WTC11 (cell line): Measurements from ENCODE around the gene CXCL10.

Experiments used
- CTCF ChIP-seq: fragments of 200-600 bp; IDR thresholded peaks from 2 replicates; pipeline ENCODE4 v1.8.0; 2022; ENCODE audit warnings: antibody characterized with exemption
- E2F1 ChIP-seq: sonication (generic); formaldehyde crosslinking; IDR thresholded peaks from 2 replicates; pipeline ENCODE4 v1.8.0; 2022; ENCODE audit warnings: mild to moderate bottlenecking, missing genetic modification reagents
- IRF2 ChIP-seq: sonication (generic); formaldehyde crosslinking; IDR thresholded peaks from 2 replicates; pipeline ENCODE4 v1.8.0; 2022; ENCODE audit warnings: low read depth, missing genetic modification reagents, borderline replicate concordance
- TCF7 ChIP-seq: sonication (generic); formaldehyde crosslinking; IDR thresholded peaks from 2 replicates; pipeline ENCODE4 v1.8.0; 2022; ENCODE audit warnings: mild to moderate bottlenecking, low read depth, missing genetic modification reagents, moderate library complexity

GRCh38 chr4:76055016-76055415 is 31.7 kb upstream of the CXCL10 start:
- TF ChIP-seq E2F1 (CRISPR knock-in tag): no peak
- TF ChIP-seq IRF2 (CRISPR knock-in tag): no peak
- TF ChIP-seq CTCF: no peak
- TF ChIP-seq TCF7 (CRISPR knock-in tag): no peak
